ENCODE measurements around the gene CASZ1.

The CASZ1 gene

GRCh38 chr1:10635085-10635896, 161.2 kb downstream of the CASZ1 start:
- no peak for FAIRE-seq

- no peak for FAIRE-seq
These were observed 161.9 kb downstream of the CASZ1 start for GRCh38 chr1:10634428-10635084.

- FAIRE-seq, result no peak
These were observed 162.4 kb downstream of the CASZ1 start for GRCh38 chr1:10634075-10634427.

GRCh38 chr1:10633416-10633815, 163.0 kb downstream of the CASZ1 start:
- FAIRE-seq, result no peak

DNA sequence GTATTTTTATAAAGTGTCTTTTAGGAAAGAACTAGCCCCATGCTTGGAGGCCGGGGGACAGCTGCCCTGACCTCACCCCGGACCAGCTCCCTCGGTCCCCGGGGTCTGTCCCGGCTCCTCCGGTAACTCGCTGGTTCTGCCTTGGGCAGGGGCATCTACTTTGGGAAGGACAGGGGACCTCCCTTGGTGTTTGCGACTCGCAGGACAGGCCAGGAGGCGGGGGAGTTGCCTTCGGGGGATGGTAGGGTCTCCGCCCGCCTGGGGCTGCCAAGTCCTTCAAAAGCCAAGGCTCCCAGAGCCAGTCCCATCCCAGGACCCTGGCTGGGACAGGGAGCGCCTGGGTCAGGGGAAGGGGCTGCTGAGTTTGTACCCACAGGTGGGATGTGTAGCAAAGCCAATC, 163.8 kb downstream of the CASZ1 start:
- no peak for FAIRE-seq

DNA sequence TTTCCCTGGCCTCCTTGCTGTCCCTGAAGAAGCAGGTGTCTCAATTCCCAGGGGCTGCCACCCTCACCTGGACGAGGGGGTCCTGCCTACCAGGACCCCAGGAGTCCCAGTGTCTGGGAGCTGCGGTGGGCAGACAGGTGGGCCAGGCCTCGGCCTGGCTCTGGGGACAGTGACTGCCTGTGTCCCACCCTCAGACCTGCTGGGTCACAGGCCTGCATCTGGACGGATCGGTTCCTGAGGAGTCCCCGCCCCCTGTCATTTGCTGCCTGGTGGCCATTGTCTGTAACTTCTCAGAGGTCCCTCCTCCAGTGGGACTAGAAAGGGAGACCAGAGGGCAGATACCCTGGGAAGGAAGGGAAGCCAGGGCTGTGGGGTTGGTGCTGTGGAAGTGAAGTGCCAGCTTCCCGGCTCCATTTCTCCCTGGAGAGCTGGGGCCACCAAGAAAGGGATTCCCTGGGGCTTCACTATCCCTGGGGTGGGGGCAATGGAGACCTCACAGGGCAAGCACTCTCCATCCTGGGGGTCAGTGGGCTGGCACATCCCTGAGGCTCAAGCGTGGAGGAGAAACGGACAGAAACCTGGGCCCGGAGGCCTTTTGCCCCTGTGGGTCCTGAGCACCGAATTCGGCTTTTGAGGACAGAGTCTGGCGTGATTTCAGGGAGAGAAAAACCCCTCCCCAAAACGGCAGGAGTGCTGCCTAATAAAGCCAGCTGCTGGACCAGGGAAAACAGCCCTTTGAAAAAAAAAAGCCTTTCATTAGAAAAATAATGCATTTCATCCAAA, 164.4 kb downstream of the CASZ1 start:
- FAIRE-seq, result no peak

DNA sequence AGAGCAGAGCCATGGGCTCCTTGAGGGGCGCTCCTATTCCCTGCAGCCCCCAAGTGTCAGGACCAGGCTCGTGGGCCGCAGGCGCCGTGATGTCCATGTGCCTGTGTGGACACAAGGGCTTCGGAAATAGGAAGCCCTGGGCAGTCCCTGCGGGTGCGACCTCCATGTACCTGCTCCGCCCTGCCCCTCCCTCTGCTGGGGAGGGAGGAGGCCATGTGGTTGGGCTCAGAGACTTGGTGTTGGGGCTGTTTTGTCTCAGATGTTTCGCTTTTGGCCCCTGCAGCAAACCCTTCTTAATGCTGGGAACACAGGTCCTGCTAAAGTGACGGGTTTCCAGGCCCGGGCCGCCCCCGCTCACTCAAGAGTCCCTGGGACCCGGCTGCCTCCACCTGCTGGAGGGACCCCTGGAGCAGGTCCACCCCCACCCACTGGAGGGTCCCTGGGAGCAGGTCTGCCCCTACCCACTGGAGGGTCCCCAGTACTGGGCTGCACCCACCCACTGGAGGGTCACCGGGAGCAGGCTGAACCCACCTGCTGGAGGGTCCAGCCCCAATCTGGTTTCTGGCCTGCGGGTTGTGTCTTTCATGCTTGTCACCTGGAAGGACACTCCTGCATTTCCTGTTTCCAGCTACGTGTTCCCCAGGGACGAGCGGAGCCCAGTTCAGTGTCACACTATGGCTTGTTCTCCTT, 165.2 kb downstream of the CASZ1 start:
- no peak for FAIRE-seq

DNA sequence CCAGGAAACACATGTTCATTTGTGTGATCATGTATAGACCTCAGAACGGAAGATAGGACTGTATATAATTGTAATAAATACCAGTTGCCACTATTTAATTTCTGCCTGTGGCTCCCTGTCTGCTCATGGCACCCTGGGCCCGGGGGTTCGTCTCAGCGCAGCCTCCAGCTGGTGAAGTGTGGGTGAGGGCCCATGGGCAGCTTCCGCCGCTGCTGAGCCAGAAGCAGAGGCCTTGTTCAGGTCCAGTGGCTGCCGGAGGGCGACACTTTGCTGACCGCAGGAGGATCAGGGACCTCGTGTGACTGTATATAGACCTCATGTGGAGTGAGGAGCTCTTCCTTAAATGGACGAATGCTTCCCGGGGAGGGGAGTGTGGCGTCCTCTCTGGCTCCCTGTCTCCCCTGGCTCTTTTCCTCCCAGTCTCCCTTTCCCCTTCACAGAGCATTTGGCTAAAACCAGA, 165.8 kb downstream of the CASZ1 start:
- no peak for FAIRE-seq

GRCh38 chr1:10629816-10630571, 166.5 kb downstream of the CASZ1 start:
- no peak for FAIRE-seq

DNA sequence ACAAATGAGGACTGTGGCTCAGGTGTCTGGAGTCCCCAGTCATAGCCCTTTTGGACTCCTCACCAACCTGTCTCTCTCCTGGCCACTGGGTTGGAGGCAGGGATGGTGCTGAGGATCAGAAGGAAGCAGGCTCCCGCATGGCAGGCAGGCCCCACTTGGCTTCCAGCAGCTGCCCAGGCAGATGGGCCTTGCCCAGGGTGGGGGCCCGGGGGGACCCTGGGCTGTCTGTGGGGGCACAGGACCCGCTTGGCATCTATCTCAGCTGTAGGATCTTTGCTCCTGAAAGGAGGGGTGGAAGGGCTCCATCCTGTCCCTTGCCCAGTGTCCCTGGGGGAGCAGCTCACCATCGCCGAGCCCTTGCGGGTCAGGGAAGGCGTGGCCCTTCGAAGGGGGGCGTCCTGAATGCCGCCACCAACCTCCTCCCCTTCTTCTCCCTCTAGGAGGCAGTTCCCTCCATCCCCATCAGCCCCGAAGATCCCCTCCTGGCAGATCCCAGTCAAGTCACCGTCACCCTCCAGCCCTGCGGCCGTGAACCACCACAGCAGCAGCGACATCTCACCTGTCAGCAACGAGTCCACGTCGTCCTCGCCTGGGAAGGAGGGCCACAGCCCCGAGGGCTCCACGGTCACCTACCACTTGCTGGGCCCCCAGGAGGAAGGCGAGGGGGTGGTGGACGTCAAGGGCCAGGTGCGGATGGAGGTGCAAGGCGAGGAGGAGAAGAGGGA, 167.2 kb downstream of the CASZ1 start:
- no peak for FAIRE-seq

- FAIRE-seq, result no peak
These were observed 167.8 kb downstream of the CASZ1 start for GRCh38 chr1:10628685-10629084.

DNA sequence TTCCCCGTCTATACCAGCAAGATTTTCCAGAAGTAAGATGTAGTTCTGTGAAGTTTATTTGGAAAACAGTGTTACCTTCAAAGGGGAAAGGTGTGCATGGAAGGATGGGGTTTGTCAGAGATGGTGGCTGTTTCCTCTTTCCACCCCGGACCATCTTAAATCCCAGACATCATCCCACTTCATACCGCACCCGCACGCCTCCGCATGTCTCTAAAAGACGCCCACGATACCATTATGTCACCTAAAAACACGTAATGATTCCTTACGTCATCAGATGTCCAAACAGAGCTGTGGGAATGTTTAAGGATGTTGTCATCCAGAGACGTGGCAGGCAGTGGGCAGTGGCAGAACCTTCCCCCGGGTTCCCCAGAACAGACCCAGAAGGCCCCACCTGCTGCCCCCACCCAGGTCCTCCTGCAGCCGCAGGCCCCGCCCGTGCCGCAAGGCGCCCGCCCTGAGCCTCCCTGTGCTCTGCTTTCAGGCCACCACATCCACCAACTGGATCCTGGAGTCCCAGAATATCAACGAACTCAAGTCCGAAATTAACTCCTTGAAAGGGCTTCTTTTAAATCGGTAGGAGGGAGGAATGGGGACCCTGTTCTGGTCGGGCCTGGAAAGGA, 169.5 kb downstream of the CASZ1 start:
- FAIRE-seq, result no peak

GRCh38 chr1:10626131-10626731, 170.2 kb downstream of the CASZ1 start:
- FAIRE-seq, result no peak

DNA sequence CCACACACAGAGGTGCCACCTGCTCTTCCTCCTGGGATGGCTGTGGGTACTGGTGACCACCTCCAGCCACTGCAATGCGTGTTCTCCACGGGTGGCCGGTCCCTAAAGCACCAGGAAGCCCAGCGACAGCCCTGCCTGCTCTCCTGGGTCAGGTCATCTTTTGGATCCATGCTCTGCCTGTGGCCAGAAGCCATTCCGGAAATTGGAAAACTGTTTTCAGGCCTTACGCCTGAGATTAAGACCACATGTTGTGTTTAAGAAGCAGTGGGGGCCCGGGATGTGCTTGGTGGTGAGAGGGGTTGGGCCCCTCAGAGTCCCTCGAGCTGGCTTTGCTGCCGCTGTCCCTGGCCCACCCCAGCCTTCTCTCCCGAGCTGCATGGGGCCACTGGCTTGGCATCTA, 170.9 kb downstream of the CASZ1 start:
- no peak for FAIRE-seq

DNA sequence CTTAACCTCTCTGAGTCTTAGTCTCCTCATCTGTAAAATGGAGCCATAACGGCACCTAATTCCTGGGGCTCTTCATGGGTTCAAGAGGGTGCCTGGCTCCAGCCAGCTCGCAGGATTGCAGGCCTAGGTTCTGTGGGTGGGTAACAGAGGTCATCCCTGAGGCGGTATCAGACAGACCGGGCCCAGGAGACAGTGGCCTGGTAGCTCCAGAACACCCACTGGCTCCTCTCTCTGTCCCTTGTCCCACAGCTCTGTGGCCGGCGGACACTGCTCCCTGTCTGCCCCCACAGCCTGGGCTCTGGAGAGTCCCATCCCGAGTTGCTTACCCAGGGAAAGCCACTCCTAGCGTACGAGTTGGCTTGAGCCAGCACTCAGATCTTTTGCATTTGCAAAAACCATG, 171.4 kb downstream of the CASZ1 start:
- FAIRE-seq, result no peak

GRCh38 chr1:10624256-10625050, 172.0 kb downstream of the CASZ1 start:
- no peak for FAIRE-seq

DNA sequence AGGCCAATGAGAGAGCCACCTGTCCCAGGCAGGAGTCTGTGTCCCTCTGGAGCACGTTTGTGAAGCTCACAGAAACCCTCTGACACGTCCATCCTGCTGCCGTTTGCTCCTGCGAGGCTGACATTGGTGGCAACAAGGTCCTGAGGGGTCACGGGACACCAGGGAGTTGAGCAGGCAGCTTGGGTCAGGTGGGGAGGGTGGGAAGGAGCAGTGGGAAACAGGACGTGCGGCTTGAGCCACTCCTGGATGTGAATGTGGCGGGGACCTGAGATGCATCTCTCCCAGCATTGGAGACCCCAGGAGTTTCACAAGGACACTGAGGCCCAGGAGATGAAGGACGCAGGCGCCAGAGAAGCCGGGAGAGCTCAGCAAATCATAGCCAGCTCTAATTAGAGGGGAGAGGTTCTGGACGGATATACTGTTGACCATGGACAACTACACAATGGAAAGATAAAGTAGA, 172.7 kb downstream of the CASZ1 start:
- FAIRE-seq, result no peak

GRCh38 chr1:10622910-10623685, 173.3 kb downstream of the CASZ1 start:
- no peak for FAIRE-seq

DNA sequence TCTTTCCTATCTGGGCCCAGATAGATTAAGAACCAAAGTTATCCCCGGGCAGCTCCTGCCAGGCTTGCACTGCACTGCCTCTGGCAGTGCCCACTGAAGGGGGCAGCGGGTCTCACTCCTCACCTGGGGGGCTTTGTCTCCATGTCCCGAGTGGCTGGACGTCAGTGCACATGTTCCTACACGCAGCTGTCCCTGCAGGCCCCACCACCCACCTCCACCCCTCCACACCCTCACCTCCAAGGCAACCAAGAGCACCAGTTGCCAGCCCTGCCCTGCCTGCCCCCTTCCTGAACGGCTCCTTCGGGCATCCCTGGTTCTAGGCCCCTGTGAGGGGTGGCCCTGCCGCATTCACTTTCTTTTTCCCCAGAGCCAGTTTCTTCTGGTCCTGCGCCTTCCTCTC, 174.5 kb downstream of the CASZ1 start:
- FAIRE-seq, result no peak
